GM08714 (cell line): ENCODE measurements around the gene UCHL3.

Experiments
- H3K4me3 ChIP-seq: fragments of 200-500 bp; sonication (Bioruptor generic); 2 replicates; pipeline ENCODE4 v1.5.1; 2014; ENCODE audit warnings: mild to moderate bottlenecking, low read length, inconsistent platforms
- ZNF274 ChIP-seq: IDR thresholded peaks from 2 replicates; pipeline ENCODE4 v1.6.1; 2012; ENCODE audit warnings: mild to moderate bottlenecking, low read depth, low read length

UCHL3 gene

DNA sequence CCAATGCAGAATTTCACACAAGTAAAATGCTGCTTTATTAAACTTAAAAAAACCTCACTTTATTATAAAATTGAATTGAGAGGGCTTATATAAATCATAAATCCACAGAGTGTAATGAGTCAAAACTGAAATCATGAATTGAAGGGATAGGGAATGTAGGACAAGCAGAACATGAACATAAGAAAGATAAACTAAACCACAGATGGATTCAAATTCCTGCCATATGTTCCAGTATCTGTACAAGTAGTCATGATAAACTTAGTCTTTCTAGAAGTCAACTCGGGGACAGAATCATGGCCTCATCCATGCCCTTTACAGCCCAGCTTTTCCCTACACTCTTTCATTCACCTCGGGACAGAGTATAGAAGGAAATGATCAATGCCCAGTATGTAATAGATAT, 103.1 kb downstream of the UCHL3 start:
- H3K4me3 ChIP-seq = no peak overlapping the region
- TF ChIP-seq ZNF274 = no peak
